HEK293 (cell line): ENCODE data around the gene SLC38A8.

Source experiments
- CTCF ChIA-PET: fragments of 350-600 bp; formaldehyde crosslinking; extraction: SDS; loops from one replicate; lab custom pipeline; 2021; ENCODE audit warnings: antibody characterized with exemption; lab: Yijun Ruan, JAX
- POLR2A ChIA-PET: fragments of 300-600 bp; formaldehyde crosslinking; extraction: SDS; loops from one replicate; lab custom pipeline; 2020; ENCODE audit warnings: antibody characterized with exemption, inconsistent platforms; lab: Yijun Ruan, JAX
- H3K27ac ChIP-seq: fragments of 200-500 bp; sonication (Bioruptor generic); 2 replicates; pipeline ENCODE4 v1.5.1; 2014; ENCODE audit warnings: low read depth, low read length, control low read depth, inconsistent platforms; ENCODE audit errors: extremely low read depth
- H3K36me3 ChIP-seq, 2 experiments: fragments of 200-500 bp in 1 of 2; sonication (Bioruptor generic) in 1 of 2; 1 replicate in 1 of 2; 2 replicates in 1 of 2; pipeline ENCODE4 v1.5.1; 2014 to 2017; ENCODE audit warnings: inconsistent platforms in 2 of 2, low read length in 2 of 2; ENCODE audit not compliant: control insufficient read depth in 2 of 2, insufficient read depth in 1 of 2
- H3K4me1 ChIP-seq: fragments of 200-500 bp; sonication (Bioruptor generic); 2 replicates; pipeline ENCODE4 v1.5.1; 2014; ENCODE audit warnings: mild to moderate bottlenecking, low read length, inconsistent platforms; ENCODE audit not compliant: control insufficient read depth, insufficient read depth
- H3K4me3 ChIP-seq: 2 replicates; pipeline ENCODE4 v1.5.1; 2011; ENCODE audit warnings: low read depth, mild to moderate bottlenecking, control low read depth, low read length, moderate library complexity
- H3K9me3 ChIP-seq: fragments of 200-500 bp; sonication (Bioruptor generic); 2 replicates; pipeline ENCODE4 v1.5.1; 2014; ENCODE audit warnings: low read depth, low read length, inconsistent platforms; ENCODE audit not compliant: control insufficient read depth, insufficient read depth
- BCL11A ChIP-seq: fragments of 450-650 bp; formaldehyde crosslinking; IDR thresholded peaks from 2 replicates; pipeline ENCODE4 v1.5.1; 2016; ENCODE audit warnings: low read depth, missing biosample characterization, missing genetic modification characterization
- CTCF ChIP-seq: fragments of 450-650 bp; formaldehyde crosslinking; IDR thresholded peaks from 2 replicates; pipeline ENCODE4 v1.5.1; 2016; ENCODE audit warnings: missing biosample characterization, missing genetic modification characterization
- GLIS2 ChIP-seq: fragments of 450-650 bp; formaldehyde crosslinking; IDR thresholded peaks from 2 replicates; pipeline ENCODE4 v1.5.1; 2016; ENCODE audit warnings: missing biosample characterization, missing genetic modification characterization
- HOXC10 ChIP-seq: sonication (generic); formaldehyde crosslinking; IDR thresholded peaks from 2 replicates; pipeline ENCODE4 v1.8.1; 2023; ENCODE audit warnings: mild to moderate bottlenecking, missing genetic modification reagents
- KLF8 ChIP-seq: fragments of 450-650 bp; formaldehyde crosslinking; IDR thresholded peaks from 2 replicates; pipeline ENCODE4 v1.5.1; 2016; ENCODE audit warnings: missing biosample characterization, missing genetic modification characterization
- PRDM6 ChIP-seq: fragments of 450-650 bp; formaldehyde crosslinking; IDR thresholded peaks from 2 replicates; pipeline ENCODE4 v1.5.1; 2017; ENCODE audit warnings: missing biosample characterization, missing genetic modification characterization
- SCRT1 ChIP-seq: fragments of 450-650 bp; formaldehyde crosslinking; IDR thresholded peaks from 2 replicates; pipeline ENCODE4 v1.5.1; 2016; ENCODE audit warnings: missing biosample characterization, missing genetic modification characterization, borderline replicate concordance
- SP3 ChIP-seq: fragments of 450-650 bp; formaldehyde crosslinking; IDR thresholded peaks from 2 replicates; pipeline ENCODE4 v1.5.1; 2016; ENCODE audit warnings: missing biosample characterization, missing genetic modification characterization
- ZFHX2 ChIP-seq: fragments of 450-650 bp; formaldehyde crosslinking; conservative IDR thresholded peaks from 2 replicates; pipeline ENCODE4 v1.5.1; 2016; ENCODE audit warnings: missing biosample characterization, missing genetic modification characterization
- ZNF19 ChIP-seq: fragments of 450-650 bp; formaldehyde crosslinking; IDR thresholded peaks from 2 replicates; pipeline ENCODE4; 2016; ENCODE audit warnings: missing biosample characterization, missing genetic modification characterization, low read depth
- ZNF239 ChIP-seq: fragments of 450-650 bp; formaldehyde crosslinking; IDR thresholded peaks from 2 replicates; pipeline ENCODE4 v1.5.1; 2016; ENCODE audit warnings: missing biosample characterization, missing genetic modification characterization
- ZNF302 ChIP-seq: fragments of 450-650 bp; formaldehyde crosslinking; IDR thresholded peaks from 2 replicates; pipeline ENCODE4 v1.5.1; 2016; ENCODE audit warnings: missing biosample characterization, missing genetic modification characterization, low read depth
- ZNF341 ChIP-seq: fragments of 450-650 bp; formaldehyde crosslinking; IDR thresholded peaks from 2 replicates; pipeline ENCODE4; 2016; ENCODE audit warnings: low read depth, missing biosample characterization, missing genetic modification characterization
- ZNF37A ChIP-seq: fragments of 450-650 bp; IDR thresholded peaks from 2 replicates; pipeline ENCODE4 v1.5.1; 2018; ENCODE audit warnings: missing biosample characterization, missing genetic modification characterization
- ZNF488 ChIP-seq: fragments of 450-650 bp; formaldehyde crosslinking; IDR thresholded peaks from 2 replicates; pipeline ENCODE4 v1.5.1; 2016; ENCODE audit warnings: missing biosample characterization, missing genetic modification characterization
- ZNF521 ChIP-seq: fragments of 450-650 bp; formaldehyde crosslinking; IDR thresholded peaks from 2 replicates; pipeline ENCODE4 v1.5.1; 2017; ENCODE audit warnings: missing biosample characterization, mild to moderate bottlenecking, missing genetic modification characterization
- ZNF561 ChIP-seq: fragments of 450-650 bp; IDR thresholded peaks from 2 replicates; pipeline ENCODE4 v1.5.1; 2018; ENCODE audit warnings: missing biosample characterization, missing genetic modification characterization, borderline replicate concordance
- ZNF600 ChIP-seq: fragments of 450-650 bp; formaldehyde crosslinking; IDR thresholded peaks from 2 replicates; pipeline ENCODE4 v1.5.1; 2016; ENCODE audit warnings: missing biosample characterization, missing genetic modification characterization
- ZNF660 ChIP-seq: fragments of 450-650 bp; IDR thresholded peaks from 2 replicates; pipeline ENCODE4 v1.5.1; 2018; ENCODE audit warnings: missing biosample characterization, mild to moderate bottlenecking, missing genetic modification characterization
- ZNF664 ChIP-seq: fragments of 450-650 bp; formaldehyde crosslinking; IDR thresholded peaks from 2 replicates; pipeline ENCODE4 v1.5.1; 2016; ENCODE audit warnings: missing biosample characterization, missing genetic modification characterization
- ZNF830 ChIP-seq: fragments of 450-650 bp; IDR thresholded peaks from 2 replicates; pipeline ENCODE4 v1.5.0; 2018; ENCODE audit warnings: missing biosample characterization, missing genetic modification characterization, low read depth, mild to moderate bottlenecking, moderate library complexity
- ZNF843 ChIP-seq: fragments of 450-650 bp; formaldehyde crosslinking; IDR thresholded peaks from 2 replicates; pipeline ENCODE4 v1.5.1; 2016; ENCODE audit warnings: missing biosample characterization, missing genetic modification characterization
- TF ChIP-seq, protein P1 (sequence below): fragments of 450-650 bp; formaldehyde crosslinking; IDR thresholded peaks from 2 replicates; pipeline ENCODE4 v1.5.1; 2017; ENCODE audit warnings: missing biosample characterization, missing genetic modification characterization
- TF ChIP-seq, protein P2 (sequence below): fragments of 450-650 bp; formaldehyde crosslinking; IDR thresholded peaks from 2 replicates; pipeline ENCODE4 v1.5.1; 2016; ENCODE audit warnings: missing biosample characterization, missing genetic modification characterization
- TF ChIP-seq, protein P3 (sequence below): fragments of 450-650 bp; formaldehyde crosslinking; IDR thresholded peaks from 2 replicates; pipeline ENCODE4 v1.5.1; 2016; ENCODE audit warnings: missing biosample characterization, missing genetic modification characterization

SLC38A8 gene

GRCh38 chr16:84059946-84060901, 17.6 kb upstream of the SLC38A8 start:
- Histone ChIP-seq H3K9me3 (no peaks in the 10 kb centered on the region), H3K4me1 (no peaks in the 10 kb centered on the region), H3K36me3 (peaks cover 22 to 98% of the 10 kb centered on the region in 2 experiments), H3K4me3 (no peak overlapping the region), H3K27ac (no peak overlapping the region)
- TF ChIP-seq ZNF561 (tag by site-specific recombination), result no peak
- TF ChIP-seq HOXC10 (CRISPR knock-in tag), result no peak
- no peak for TF ChIP-seq KLF8 (tag by site-specific recombination)
- TF ChIP-seq, protein P1, sequence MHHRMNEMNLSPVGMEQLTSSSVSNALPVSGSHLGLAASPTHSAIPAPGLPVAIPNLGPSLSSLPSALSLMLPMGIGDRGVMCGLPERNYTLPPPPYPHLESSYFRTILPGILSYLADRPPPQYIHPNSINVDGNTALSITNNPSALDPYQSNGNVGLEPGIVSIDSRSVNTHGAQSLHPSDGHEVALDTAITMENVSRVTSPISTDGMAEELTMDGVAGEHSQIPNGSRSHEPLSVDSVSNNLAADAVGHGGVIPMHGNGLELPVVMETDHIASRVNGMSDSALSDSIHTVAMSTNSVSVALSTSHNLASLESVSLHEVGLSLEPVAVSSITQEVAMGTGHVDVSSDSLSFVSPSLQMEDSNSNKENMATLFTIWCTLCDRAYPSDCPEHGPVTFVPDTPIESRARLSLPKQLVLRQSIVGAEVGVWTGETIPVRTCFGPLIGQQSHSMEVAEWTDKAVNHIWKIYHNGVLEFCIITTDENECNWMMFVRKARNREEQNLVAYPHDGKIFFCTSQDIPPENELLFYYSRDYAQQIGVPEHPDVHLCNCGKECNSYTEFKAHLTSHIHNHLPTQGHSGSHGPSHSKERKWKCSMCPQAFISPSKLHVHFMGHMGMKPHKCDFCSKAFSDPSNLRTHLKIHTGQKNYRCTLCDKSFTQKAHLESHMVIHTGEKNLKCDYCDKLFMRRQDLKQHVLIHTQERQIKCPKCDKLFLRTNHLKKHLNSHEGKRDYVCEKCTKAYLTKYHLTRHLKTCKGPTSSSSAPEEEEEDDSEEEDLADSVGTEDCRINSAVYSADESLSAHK (tag by site-specific recombination), result no peak
- no peak for TF ChIP-seq ZNF600 (tag by site-specific recombination)
- TF ChIP-seq ZFHX2 (tag by site-specific recombination), result no peak
- no peak for TF ChIP-seq ZNF37A
- TF ChIP-seq SP3 (tag by site-specific recombination), result no peak
- no peak for TF ChIP-seq ZNF664
- no peak for TF ChIP-seq GLIS2 (tag by site-specific recombination)
- no peak for TF ChIP-seq SCRT1
- TF ChIP-seq ZNF660, result no peak
- TF ChIP-seq ZNF341 (tag by site-specific recombination), result no peak
- no peak for TF ChIP-seq ZNF830 (tag by site-specific recombination)
- TF ChIP-seq ZNF302 (tag by site-specific recombination), result no peak
- TF ChIP-seq, protein P2, sequence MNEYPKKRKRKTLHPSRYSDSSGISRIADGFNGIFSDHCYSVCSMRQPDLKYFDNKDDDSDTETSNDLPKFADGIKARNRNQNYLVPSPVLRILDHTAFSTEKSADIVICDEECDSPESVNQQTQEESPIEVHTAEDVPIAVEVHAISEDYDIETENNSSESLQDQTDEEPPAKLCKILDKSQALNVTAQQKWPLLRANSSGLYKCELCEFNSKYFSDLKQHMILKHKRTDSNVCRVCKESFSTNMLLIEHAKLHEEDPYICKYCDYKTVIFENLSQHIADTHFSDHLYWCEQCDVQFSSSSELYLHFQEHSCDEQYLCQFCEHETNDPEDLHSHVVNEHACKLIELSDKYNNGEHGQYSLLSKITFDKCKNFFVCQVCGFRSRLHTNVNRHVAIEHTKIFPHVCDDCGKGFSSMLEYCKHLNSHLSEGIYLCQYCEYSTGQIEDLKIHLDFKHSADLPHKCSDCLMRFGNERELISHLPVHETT (tag by site-specific recombination), result no peak
- TF ChIP-seq ZNF521 (tag by site-specific recombination), result no peak
- TF ChIP-seq ZNF239 (tag by site-specific recombination), result no peak
- ChIA-PET CTCF (interaction anchor here (0.5 to 4.8 kb wide), 7 partner anchors 9 to 106 kb away, joined by 3 to 36 read pairs (median 4); no protein-coding TSS in a partner anchor), POLR2A (no interaction called here)

DNA sequence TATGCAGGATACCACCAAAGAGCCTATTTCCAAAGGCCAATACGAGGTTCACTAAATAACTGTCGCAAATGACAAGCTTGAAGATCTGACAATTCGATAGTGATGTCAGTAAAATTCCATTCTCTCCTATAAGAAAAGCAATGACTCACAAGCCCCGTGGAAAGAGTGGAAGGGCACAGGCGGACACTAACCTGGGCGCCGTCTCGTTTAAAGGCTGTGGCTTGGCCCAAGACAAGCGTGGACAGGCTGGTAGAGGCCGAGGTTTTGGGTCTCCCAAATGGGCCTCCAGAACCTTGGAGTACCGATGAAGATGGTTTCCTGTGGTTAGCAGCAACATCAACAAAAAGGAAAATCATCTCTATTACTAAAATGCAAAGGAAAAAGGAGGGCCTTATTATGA, 16.5 kb upstream of the SLC38A8 start:
- ChIA-PET POLR2A (interaction anchor here (1.1 kb wide), 1 partner anchor 45 kb away, joined by 3 read pairs; no protein-coding TSS in a partner anchor), CTCF (interaction anchor here (0.7 to 4.8 kb wide), 5 partner anchors 10 to 105 kb away, joined by 3 to 36 read pairs (median 4); no protein-coding TSS in a partner anchor)
- Histone ChIP-seq H3K4me1 (no peaks in the 10 kb centered on the region), H3K4me3 (no peak overlapping the region), H3K27ac (no peak overlapping the region), H3K9me3 (no peaks in the 10 kb centered on the region), H3K36me3 (peaks cover 13 to 98% of the 10 kb centered on the region in 2 experiments)
- TF ChIP-seq, protein P3, sequence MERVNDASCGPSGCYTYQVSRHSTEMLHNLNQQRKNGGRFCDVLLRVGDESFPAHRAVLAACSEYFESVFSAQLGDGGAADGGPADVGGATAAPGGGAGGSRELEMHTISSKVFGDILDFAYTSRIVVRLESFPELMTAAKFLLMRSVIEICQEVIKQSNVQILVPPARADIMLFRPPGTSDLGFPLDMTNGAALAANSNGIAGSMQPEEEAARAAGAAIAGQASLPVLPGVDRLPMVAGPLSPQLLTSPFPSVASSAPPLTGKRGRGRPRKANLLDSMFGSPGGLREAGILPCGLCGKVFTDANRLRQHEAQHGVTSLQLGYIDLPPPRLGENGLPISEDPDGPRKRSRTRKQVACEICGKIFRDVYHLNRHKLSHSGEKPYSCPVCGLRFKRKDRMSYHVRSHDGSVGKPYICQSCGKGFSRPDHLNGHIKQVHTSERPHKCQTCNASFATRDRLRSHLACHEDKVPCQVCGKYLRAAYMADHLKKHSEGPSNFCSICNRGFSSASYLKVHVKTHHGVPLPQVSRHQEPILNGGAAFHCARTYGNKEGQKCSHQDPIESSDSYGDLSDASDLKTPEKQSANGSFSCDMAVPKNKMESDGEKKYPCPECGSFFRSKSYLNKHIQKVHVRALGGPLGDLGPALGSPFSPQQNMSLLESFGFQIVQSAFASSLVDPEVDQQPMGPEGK (tag by site-specific recombination), result no peak
- TF ChIP-seq BCL11A (tag by site-specific recombination) (no peak), ZNF19 (tag by site-specific recombination) (no peak), CTCF (tag by site-specific recombination) (no peak), ZNF488 (tag by site-specific recombination) (no peak), ZNF843 (tag by site-specific recombination) (no peak), PRDM6 (no peak)
